HepG2 (cell line): ENCODE data around the gene JSRP1. TPM values are rescaled to one million over a fixed set of nuclear protein-coding genes. Genes with fewer than 3 reads are reported as not detected.

Experiments
- BRD4 ChIP-seq: sonication (generic); formaldehyde crosslinking; IDR thresholded peaks from 2 replicates; pipeline ENCODE4 v1.4.0; 2020; ENCODE audit warnings: missing genetic modification reagents
- CEBPG ChIP-seq: IDR thresholded peaks from 2 replicates; pipeline ENCODE4 v1.6.1; 2016
- GATAD2A ChIP-seq: IDR thresholded peaks from 2 replicates; pipeline ENCODE4 v1.6.1; 2016
- HNF1B ChIP-seq: sonication (generic); formaldehyde crosslinking; IDR thresholded peaks from 2 replicates; pipeline ENCODE4 v1.5.1; 2020; ENCODE audit warnings: mild to moderate bottlenecking, moderate library complexity, missing genetic modification reagents
- HNRNPH1 ChIP-seq: fragments of 200-400 bp; formaldehyde crosslinking; optimal IDR thresholded peaks from 2 replicates; pipeline ENCODE3; 2017; ENCODE audit warnings: mild to moderate bottlenecking, low read depth, low read length
- JUN ChIP-seq: sonication (generic); formaldehyde crosslinking; IDR thresholded peaks from 2 replicates; pipeline ENCODE4 v1.4.0; 2020; ENCODE audit warnings: mild to moderate bottlenecking, missing genetic modification reagents
- ONECUT2 ChIP-seq: sonication (generic); formaldehyde crosslinking; IDR thresholded peaks from 2 replicates; pipeline ENCODE4 v1.4.0; 2020; ENCODE audit warnings: missing genetic modification reagents
- PHF8 ChIP-seq: sonication (generic); formaldehyde crosslinking; IDR thresholded peaks from 2 replicates; pipeline ENCODE4 v1.5.0; 2020; ENCODE audit warnings: missing genetic modification reagents
- PITX1 ChIP-seq: sonication (generic); formaldehyde crosslinking; IDR thresholded peaks from 2 replicates; pipeline ENCODE4 v1.5.1; 2020; ENCODE audit warnings: mild to moderate bottlenecking, missing genetic modification reagents
- RERE ChIP-seq: IDR thresholded peaks from 2 replicates; pipeline ENCODE4 v1.6.1; 2016; ENCODE audit warnings: low read depth, missing genetic modification reagents, missing compliant biosample characterization
- SETDB1 ChIP-seq: sonication (generic); formaldehyde crosslinking; IDR thresholded peaks from 2 replicates; pipeline ENCODE4 v1.5.1; 2020; ENCODE audit warnings: missing genetic modification reagents, mild to moderate bottlenecking, borderline replicate concordance
- TBP ChIP-seq: sonication (generic); formaldehyde crosslinking; IDR thresholded peaks from 2 replicates; pipeline ENCODE4 v1.5.0; 2020; ENCODE audit warnings: missing genetic modification reagents
- ZBTB7A ChIP-seq: sonication (generic); formaldehyde crosslinking; IDR thresholded peaks from 2 replicates; pipeline ENCODE4 v1.8.0; 2022; ENCODE audit warnings: mild to moderate bottlenecking, missing genetic modification reagents
- ZNF251 ChIP-seq: sonication (generic); formaldehyde crosslinking; IDR thresholded peaks from 2 replicates; pipeline ENCODE4 v1.9.0; 2021; ENCODE audit warnings: mild to moderate bottlenecking, missing genetic modification reagents
- ZNF652 ChIP-seq: IDR thresholded peaks from 2 replicates; pipeline ENCODE4 v1.6.1; 2016; ENCODE audit warnings: low read depth, borderline replicate concordance
- polyA plus RNA-seq, 8 experiments: library from polyadenylated mRNA; depleted of rRNA in 3 of 8; stranded (reverse) in 7 of 8; unstranded in 1 of 8; fragments of >200 nt; fragmentation: Illumina TruSeq in 4 of 8; extraction: Trizol in 4 of 8; gene quantifications; 2 replicates each; pipeline versions ENCODE4 v1.2.1 to v1.2.3, GENCODE V29; 2011 to 2016; ENCODE audit warnings: low read depth in 4 of 8, missing spikeins in 1 of 8, mixed read lengths in 1 of 8; ENCODE audit not compliant: insufficient read depth in 1 of 8
- total RNA-seq, 5 experiments: library from RNA; depleted of rRNA; stranded (reverse); fragments of >200 nt; fragmentation: Illumina TruSeq; extraction: Trizol; gene quantifications; 2 replicates each; pipeline ENCODE4 v1.2.3, GENCODE V29; 2016; ENCODE audit warnings: low read depth in 1 of 5
- TF ChIP-seq, protein P1 (sequence below): sonication (generic); formaldehyde crosslinking; IDR thresholded peaks from 2 replicates; pipeline ENCODE4 v1.8.0; 2022; ENCODE audit warnings: mild to moderate bottlenecking, missing genetic modification reagents
- TF ChIP-seq, protein P2 (sequence below): sonication (generic); formaldehyde crosslinking; IDR thresholded peaks from 2 replicates; pipeline ENCODE4 v1.8.1; 2022; ENCODE audit warnings: low read depth, mild to moderate bottlenecking, missing genetic modification reagents
- TF ChIP-seq, protein P3 (sequence below): sonication (generic); formaldehyde crosslinking; IDR thresholded peaks from 2 replicates; pipeline ENCODE4 v1.5.1; 2020; ENCODE audit warnings: missing genetic modification reagents, mild to moderate bottlenecking, borderline replicate concordance

Gene JSRP1
- total and polyA plus RNA-seq, 2 of the 13 experiments (the other 11 are each of a cell fraction or from before 2014, with no cell fraction given) = 0.16 to 0.38 TPM

GRCh38 chr19:2236314-2237050 is 19.7 kb downstream of the JSRP1 start, which contains the start of the genes PLEKHJ1 and SF3A2 (continued):
- TF ChIP-seq RERE (peak; percentile 72; the same call in 1 of the 2 replicates), BRD4 (peak; percentile 20; the same call in 1 of the 2 replicates), GATAD2A (peak; percentile 52; the same call in 1 of the 2 replicates), ZBTB7A (CRISPR knock-in tag) (peak; percentile 97), TBP (CRISPR knock-in tag) (no peak), ZNF652 (no peak), HNRNPH1 (no peak), JUN (CRISPR knock-in tag) (peak; percentile 80), PITX1 (CRISPR knock-in tag) (peak; percentile 71; the same call in 1 of the 2 replicates), CEBPG (CRISPR knock-in tag) (peak; percentile 40; the same call in 1 of the 2 replicates), HNF1B (CRISPR knock-in tag) (peak; percentile 94), PHF8 (CRISPR knock-in tag) (peak; percentile 87), ONECUT2 (CRISPR knock-in tag) (peak; percentile 38; the same call in 1 of the 2 replicates), ZNF251 (CRISPR knock-in tag) (no peak), SETDB1 (CRISPR knock-in tag) (0 out of 2 replicates have a peak, but pooled peaks have one; percentile 87)
- TF ChIP-seq, protein P1, sequence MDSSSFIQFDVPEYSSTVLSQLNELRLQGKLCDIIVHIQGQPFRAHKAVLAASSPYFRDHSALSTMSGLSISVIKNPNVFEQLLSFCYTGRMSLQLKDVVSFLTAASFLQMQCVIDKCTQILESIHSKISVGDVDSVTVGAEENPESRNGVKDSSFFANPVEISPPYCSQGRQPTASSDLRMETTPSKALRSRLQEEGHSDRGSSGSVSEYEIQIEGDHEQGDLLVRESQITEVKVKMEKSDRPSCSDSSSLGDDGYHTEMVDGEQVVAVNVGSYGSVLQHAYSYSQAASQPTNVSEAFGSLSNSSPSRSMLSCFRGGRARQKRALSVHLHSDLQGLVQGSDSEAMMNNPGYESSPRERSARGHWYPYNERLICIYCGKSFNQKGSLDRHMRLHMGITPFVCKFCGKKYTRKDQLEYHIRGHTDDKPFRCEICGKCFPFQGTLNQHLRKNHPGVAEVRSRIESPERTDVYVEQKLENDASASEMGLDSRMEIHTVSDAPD (CRISPR knock-in tag) = peak; percentile 88
- TF ChIP-seq, protein P2, sequence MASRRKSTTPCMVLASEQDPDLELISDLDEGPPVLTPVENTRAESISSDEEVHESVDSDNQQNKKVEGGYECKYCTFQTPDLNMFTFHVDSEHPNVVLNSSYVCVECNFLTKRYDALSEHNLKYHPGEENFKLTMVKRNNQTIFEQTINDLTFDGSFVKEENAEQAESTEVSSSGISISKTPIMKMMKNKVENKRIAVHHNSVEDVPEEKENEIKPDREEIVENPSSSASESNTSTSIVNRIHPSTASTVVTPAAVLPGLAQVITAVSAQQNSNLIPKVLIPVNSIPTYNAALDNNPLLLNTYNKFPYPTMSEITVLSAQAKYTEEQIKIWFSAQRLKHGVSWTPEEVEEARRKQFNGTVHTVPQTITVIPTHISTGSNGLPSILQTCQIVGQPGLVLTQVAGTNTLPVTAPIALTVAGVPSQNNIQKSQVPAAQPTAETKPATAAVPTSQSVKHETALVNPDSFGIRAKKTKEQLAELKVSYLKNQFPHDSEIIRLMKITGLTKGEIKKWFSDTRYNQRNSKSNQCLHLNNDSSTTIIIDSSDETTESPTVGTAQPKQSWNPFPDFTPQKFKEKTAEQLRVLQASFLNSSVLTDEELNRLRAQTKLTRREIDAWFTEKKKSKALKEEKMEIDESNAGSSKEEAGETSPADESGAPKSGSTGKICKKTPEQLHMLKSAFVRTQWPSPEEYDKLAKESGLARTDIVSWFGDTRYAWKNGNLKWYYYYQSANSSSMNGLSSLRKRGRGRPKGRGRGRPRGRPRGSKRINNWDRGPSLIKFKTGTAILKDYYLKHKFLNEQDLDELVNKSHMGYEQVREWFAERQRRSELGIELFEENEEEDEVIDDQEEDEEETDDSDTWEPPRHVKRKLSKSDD (CRISPR knock-in tag) = peak; percentile 89
- TF ChIP-seq, protein P3, sequence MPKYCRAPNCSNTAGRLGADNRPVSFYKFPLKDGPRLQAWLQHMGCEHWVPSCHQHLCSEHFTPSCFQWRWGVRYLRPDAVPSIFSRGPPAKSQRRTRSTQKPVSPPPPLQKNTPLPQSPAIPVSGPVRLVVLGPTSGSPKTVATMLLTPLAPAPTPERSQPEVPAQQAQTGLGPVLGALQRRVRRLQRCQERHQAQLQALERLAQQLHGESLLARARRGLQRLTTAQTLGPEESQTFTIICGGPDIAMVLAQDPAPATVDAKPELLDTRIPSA (CRISPR knock-in tag) = peak; percentile 98; the same call in 1 of the 2 replicates
